Activated T-cell treated with anti-CD3 and anti-CD28 coated beads, Interleukin-2, amount 50 U/mL, for 48 hours (primary cell): Measurements from ENCODE around the gene CLTB.
A peak's percentile ranks its signal among the peaks of the same experiment; 100 is the strongest.

Experiments
- DNase-seq, 2 experiments: peaks; one replicate each; pipeline ENCODE4 v3.0.0-alpha.2; 2020

The CLTB gene

GRCh38 chr5:176400382-176401156, 15.8 kb downstream of the CLTB start:
- DNase-seq, result no peak

- DNase-seq, result no peak
Measured at GRCh38 chr5:176397736-176398420, 18.5 kb downstream of the CLTB start.

- no peak for DNase-seq
Measured at GRCh38 chr5:176396330-176396729, 20.0 kb downstream of the CLTB start.

GRCh38 chr5:176394881-176395675, 21.3 kb downstream of the CLTB start:
- no peak for DNase-seq

GRCh38 chr5:176394096-176394495, 22.2 kb downstream of the CLTB start:
- DNase-seq, result no peak

GRCh38 chr5:176392526-176392925, 23.8 kb downstream of the CLTB start:
- DNase-seq, result no peak

- DNase-seq, result no peak
Measured at GRCh38 chr5:176391999-176392398, 24.3 kb downstream of the CLTB start.

- DNase-seq, result no peak
Measured at GRCh38 chr5:176391479-176391878, 24.9 kb downstream of the CLTB start.

- DNase-seq, result no peak
Measured at GRCh38 chr5:176389135-176390123, 26.9 kb downstream of the CLTB start.

- peak; percentile 98 to 99 for DNase-seq
Measured at GRCh38 chr5:176388444-176389134, 27.8 kb downstream of the CLTB start, which contains the start of the genes HIGD2A and NOP16. Gene HIGD2A, plus strand, starts transcription at chr5:176388751. Its CDS starts 69 bp downstream, at chr5:176388820. Gene NOP16, minus strand, starts transcription at chr5:176388598. Its CDS starts 59 bp downstream, at chr5:176388539.

- peak in 1 of 2 experiments; percentile 39 for DNase-seq
Measured at GRCh38 chr5:176388003-176388443, 28.3 kb downstream of the CLTB start.

GRCh38 chr5:176387384-176387925, 28.9 kb downstream of the CLTB start:
- DNase-seq, result no peak

- DNase-seq, result no peak
Measured at GRCh38 chr5:176386491-176386890, 29.8 kb downstream of the CLTB start.

GRCh38 chr5:176384991-176385390, 31.3 kb downstream of the CLTB start:
- no peak for DNase-seq

- no peak for DNase-seq
Measured at GRCh38 chr5:176384366-176384930, 31.9 kb downstream of the CLTB start.

- DNase-seq, result no peak
Measured at GRCh38 chr5:176383961-176384360, 32.4 kb downstream of the CLTB start.

- DNase-seq, result no peak
Measured at GRCh38 chr5:176383248-176383905, 33.0 kb downstream of the CLTB start.

- no peak for DNase-seq
Measured at GRCh38 chr5:176382721-176383120, 33.6 kb downstream of the CLTB start.

- no peak for DNase-seq
Measured at GRCh38 chr5:176381979-176382378, 34.4 kb downstream of the CLTB start.

- DNase-seq, result no peak
Measured at GRCh38 chr5:176381423-176381822, 34.9 kb downstream of the CLTB start.
